ENCODE results near the gene HDAC4. TPM values are rescaled to one million over a fixed set of nuclear protein-coding genes. Genes with fewer than 3 reads are reported as not detected.

HDAC4 gene
- total RNA-seq, 1 experiment from 2014 or later, result 40.1 TPM

GRCh38 chr2:239018271-239019182 lies 382.3 kb downstream of the HDAC4 start:
- POLR2A ChIA-PET, result no interaction called here

More at GRCh38 chr2:239018271-239019182, 382.3 kb downstream of the HDAC4 start:
- Histone ChIP-seq H3K27ac (ENCODE audit: low read length) (no peak overlapping the region), H3K9me3 (ENCODE audit: control insufficient read depth, insufficient read depth, low read depth, low read length) (no peaks in the 10 kb centered on the region), H3K4me1 (ENCODE audit: control insufficient read depth, insufficient read depth, low read length) (no peaks in the 10 kb centered on the region), H3K4me3 (ENCODE audit: low read depth in 2 of 2, low read length in 2 of 2) (no peak overlapping the region), H3K27me3 (ENCODE audit: control insufficient read depth, insufficient read depth, low read length) (no peaks in the 10 kb centered on the region; the same call in 1 of the 2 replicates), H3K36me3 (ENCODE audit: control insufficient read depth, insufficient read depth, low read length) (no peaks in the 10 kb centered on the region)
- no peak for DNase-seq (ENCODE audit: low read depth, low spot score)
- BruUV-seq (replicated peaks), result no TSS peak
- CTCF ChIA-PET, result no interaction called here
- no peak for TF ChIP-seq REST (IDR thresholded peaks at IDR 0.05; ENCODE audit: insufficient read depth in 1 of 2, low read depth in 2 of 2, low read length in 1 of 2)
- no peak for TF ChIP-seq CTCF (IDR thresholded peaks at IDR 0.05)
- no peak for TF ChIP-seq TCF7L2 (IDR thresholded peaks at IDR 0.05; ENCODE audit: low read depth, low read length)
- TF ChIP-seq POLR2AphosphoS5 (IDR thresholded peaks at IDR 0.05; ENCODE audit: low read depth, low read length), result no peak
- no peak for TF ChIP-seq SIN3A (IDR thresholded peaks at IDR 0.05; ENCODE audit: borderline replicate concordance, insufficient read depth, low read depth, low read length)
- intact Hi-C loops (cut with micrococcal nuclease; ENCODE audit: unreplicated experiment) (no loop called here), in situ Hi-C loops (cut with HindIII; ENCODE audit: low pct_unique_long_range_greater_than_20kb, low sequenced_read_pairs) (no loop called here)
- ATAC-seq, result no peak
